GM12878 (cell line): ENCODE data around the gene KAZN. TPM values are rescaled to one million over a fixed set of nuclear protein-coding genes. Genes with fewer than 3 reads are reported as not detected.

Source experiments
- ATAC-seq: fragments of 200-7000 bp; cut with Tn5 transposase; 3 replicates; pipeline ENCODE4 v1.9.1; 2020; ENCODE audit warnings: mild to moderate bottlenecking, moderate library complexity
- BruUV-seq: library from RNA; stranded (reverse); fragments of 400-500 nt; replicated peaks from 2 replicates; lab custom pipeline; 2021; lab: Mats Ljungman, UMichigan
- CTCF ChIA-PET: fragments of 300-600 bp; sonication (Branson Sonifier 250); formaldehyde crosslinking; extraction: SDS; loops from one replicate; lab custom pipeline; 2021; ENCODE audit warnings: inconsistent platforms; lab: Yijun Ruan, JAX
- POLR2A ChIA-PET: fragments of 350-600 bp; formaldehyde crosslinking; extraction: SDS; loops from one replicate; lab custom pipeline; 2021; ENCODE audit warnings: inconsistent platforms; lab: Charles Lee
- RAD21 ChIA-PET: fragments of 300-600 bp; sonication (Branson Sonifier 250); formaldehyde crosslinking; loops from one replicate; lab custom pipeline; 2023; ENCODE audit warnings: antibody characterized with exemption; ENCODE audit not compliant: unreplicated experiment; lab: Charles Lee
- SMC1A ChIA-PET: fragments of 300-600 bp; sonication (Branson Sonifier 250); formaldehyde crosslinking; loops from one replicate; lab custom pipeline; 2023; ENCODE audit not compliant: unreplicated experiment, uncharacterized antibody; lab: Charles Lee
- DNase-seq: peaks from one replicate; pipeline ENCODE4 v3.0.0-alpha.2; 2011; ENCODE audit warnings: low read depth, low spot score
- FAIRE-seq: peaks from 3 replicates; lab custom pipeline; 2011; peaks lifted over from hg19 to GRCh38; lab: Jason Lieb, UNC
- H2AFZ ChIP-seq: 2 replicates; pipeline ENCODE4 v1.6.0; 2011; ENCODE audit warnings: low read depth, low read length, control low read depth; ENCODE audit not compliant: control insufficient read depth
- H3K27ac ChIP-seq: 2 replicates; pipeline ENCODE4 v1.5.1; 2011; ENCODE audit warnings: control low read depth; ENCODE audit not compliant: control insufficient read depth, insufficient read depth
- H3K27me3 ChIP-seq, 2 experiments: replicated peaks in 1 of 2; 2 replicates each; pipeline versions ENCODE4 v1.6.0 to v1.6.1; 2011; ENCODE audit warnings: low read length in 1 of 2; ENCODE audit not compliant: control insufficient read depth in 2 of 2, insufficient read depth in 2 of 2
- H3K36me3 ChIP-seq, 2 experiments: 2 replicates each; pipeline ENCODE4 v1.5.1; 2011; ENCODE audit warnings: low read length in 1 of 2; ENCODE audit not compliant: control insufficient read depth in 2 of 2, insufficient read depth in 2 of 2
- H3K4me1 ChIP-seq: 2 replicates; pipeline ENCODE4 v1.6.1; 2011; ENCODE audit warnings: mild to moderate bottlenecking, low read length, moderate library complexity, mixed read lengths; ENCODE audit not compliant: control insufficient read depth, insufficient read depth
- H3K4me2 ChIP-seq: 2 replicates; pipeline ENCODE4 v1.6.0; 2011; ENCODE audit warnings: control low read depth; ENCODE audit not compliant: control insufficient read depth, insufficient read depth
- H3K4me3 ChIP-seq: fragments of 200-600 bp; sonication (generic); 2 replicates; pipeline ENCODE4 v1.5.1; 2016
- H3K79me2 ChIP-seq: 2 replicates; pipeline ENCODE4 v1.6.0; 2011; ENCODE audit warnings: low read length; ENCODE audit not compliant: control insufficient read depth, insufficient read depth
- H3K9ac ChIP-seq: 2 replicates; pipeline ENCODE4 v1.8.0; 2011; ENCODE audit warnings: low read length, control low read depth, mixed read lengths; ENCODE audit not compliant: control insufficient read depth, insufficient read depth
- H3K9me3 ChIP-seq: replicated peaks from 3 replicates; pipeline ENCODE4 v1.5.1; 2011; ENCODE audit warnings: mild to moderate bottlenecking, low read length; ENCODE audit not compliant: control insufficient read depth, insufficient read depth
- H4K20me1 ChIP-seq: 2 replicates; pipeline ENCODE4 v1.6.0; 2011; ENCODE audit not compliant: control insufficient read depth, insufficient read depth
- ASH2L ChIP-seq: fragments of 300-600, 200-600 bp; sonication (generic); IDR thresholded peaks from 2 replicates; pipeline ENCODE4 v1.6.1; 2017; ENCODE audit warnings: low read depth, mild to moderate bottlenecking, borderline replicate concordance
- EGR1 ChIP-seq, 2 experiments: IDR thresholded peaks; 1 replicate in 1 of 2; 2 replicates in 1 of 2; pipeline ENCODE4 v1.6.1; 2011 to 2012; ENCODE audit warnings: low read depth in 2 of 2, low read length in 2 of 2, borderline replicate concordance in 1 of 2, mild to moderate bottlenecking in 1 of 2, moderate library complexity in 1 of 2
- ELK1 ChIP-seq: IDR thresholded peaks from 2 replicates; pipeline ENCODE4 v1.6.1; 2012; ENCODE audit warnings: low read depth, low read length, improper control_type of control experiment
- IKZF1 ChIP-seq: fragments of 450-650 bp; conservative IDR thresholded peaks from 2 replicates; pipeline ENCODE4 v1.6.1; 2017; ENCODE audit warnings: antibody characterized with exemption, mild to moderate bottlenecking
- IRF5 ChIP-seq: fragments of 450-650 bp; IDR thresholded peaks from 2 replicates; pipeline ENCODE4 v1.6.1; 2017; ENCODE audit warnings: borderline replicate concordance
- MTA3 ChIP-seq: IDR thresholded peaks from 2 replicates; pipeline ENCODE4 v1.6.1; 2012; ENCODE audit warnings: low read length, inconsistent platforms, borderline replicate concordance
- RBBP5 ChIP-seq: fragments of 200-600 bp; sonication (generic); conservative IDR thresholded peaks from 2 replicates; pipeline ENCODE4 v1.6.1; 2016
- STAT3 ChIP-seq: IDR thresholded peaks from 2 replicates; pipeline ENCODE4 v1.6.1; 2011; ENCODE audit warnings: low read depth, low read length, improper control_type of control experiment
- TCF12 ChIP-seq: IDR thresholded peaks from 2 replicates; pipeline ENCODE4 v1.6.1; 2011; ENCODE audit warnings: low read depth, mild to moderate bottlenecking, low read length
- ZNF217 ChIP-seq: fragments of 450-650 bp; IDR thresholded peaks from 2 replicates; pipeline ENCODE4 v1.6.1; 2017; ENCODE audit warnings: antibody characterized with exemption, mild to moderate bottlenecking
- ZZZ3 ChIP-seq: IDR thresholded peaks from 2 replicates; pipeline ENCODE4 v1.6.1; 2011; ENCODE audit warnings: low read depth; ENCODE audit not compliant: control insufficient read depth, insufficient read length
- WGBS: methylation state at CpG from one replicate; pipeline ENCODE4 v1.1.6; 2016; ENCODE audit warnings: low lambda C conversion rate; ENCODE audit not compliant: insufficient replicate concordance, insufficient coverage; ENCODE audit errors: missing lambda C conversion rate; 5-methylcytosine and 5-hydroxymethylcytosine counted together
- in situ Hi-C: fragments of 300-500 bp; cut with MboI; formaldehyde crosslinking; loops from 9 replicates; pipeline ENCODE4 v1.14.3; 2018; ENCODE audit warnings: mixed read lengths
- intact Hi-C: fragments of 100-400 bp; cut with micrococcal nuclease; formaldehyde crosslinking; loops from one replicate; pipeline ENCODE4 v1.14.2; 2022; ENCODE audit not compliant: unreplicated experiment
- polyA plus RNA-seq, 11 experiments: library from polyadenylated mRNA; depleted of rRNA in 4 of 11; unstranded in 6 of 11; stranded (reverse) in 5 of 11; fragments of >200 nt; fragmentation: Nextera tagmentation in 4 of 11; fragmentation: Illumina TruSeq in 1 of 11; extraction: Ambion mirVana in 4 of 11; extraction: Trizol in 1 of 11; gene quantifications; 1 replicate in 1 of 11; 2 replicates in 10 of 11; pipeline versions ENCODE4 v1.2.1 to v1.2.3, GENCODE V29; 2011 to 2016; ENCODE audit warnings: inconsistent platforms in 2 of 11, missing spikeins in 2 of 11, low read depth in 1 of 11
- total RNA-seq, 4 experiments: library from RNA; depleted of rRNA in 3 of 4; stranded (reverse); fragments of >200 nt in 3 of 4; fragmentation: Illumina TruSeq in 1 of 4; extraction: Trizol in 1 of 4; gene quantifications; 2 replicates each; pipeline versions ENCODE4 v1.2.1 to v1.2.3, GENCODE V29; 2013 to 2021
- TF ChIP-seq, protein P1 (sequence below): fragments of 450-650 bp; IDR thresholded peaks from 2 replicates; pipeline ENCODE4 v1.6.1; 2018; ENCODE audit warnings: borderline replicate concordance, mild to moderate bottlenecking; ENCODE audit not compliant: partially characterized antibody

Gene KAZN
- total and polyA plus RNA-seq, 10 of the 15 experiments (the other 5 are each of a cell fraction or from before 2014, with no cell fraction given), result 0.72 to 4.0 (median 1.2) TPM

GRCh38 chr1:15004396-15004795 lies 405.9 kb downstream of the KAZN start:
- H3K4me1 ChIP-seq, result no peaks in the 10 kb centered on the region
- FAIRE-seq, result no peak
- in situ Hi-C loops (no loop called here), intact Hi-C loops (no loop called here)
- H3K9me3 ChIP-seq, result no peaks in the 10 kb centered on the region
- RAD21 ChIA-PET, result no interaction called here
- no peak overlapping the region for H3K27ac ChIP-seq
- H3K36me3 ChIP-seq, result no peaks in the 10 kb centered on the region
- no peak overlapping the region for H2AFZ ChIP-seq
- no peak for ATAC-seq
- POLR2A ChIA-PET, result no interaction called here
- 9% methylated on average over 4 of the region's 4 CpGs for WGBS
- BruUV-seq, result no TSS peak
- TF ChIP-seq EGR1 (IDR thresholded peaks at IDR 0.05; ENCODE audit: borderline replicate concordance in 1 of 2, low read depth in 2 of 2, low read length in 2 of 2), result no peak
- TF ChIP-seq RBBP5, result no peak
- no peak for TF ChIP-seq MTA3
- no peaks in the 10 kb centered on the region for H4K20me1 ChIP-seq
- H3K27me3 ChIP-seq, result no peaks in the 10 kb centered on the region
- SMC1A ChIA-PET, result no interaction called here
- no peak overlapping the region for H3K9ac ChIP-seq
- DNase-seq, result peak; percentile 0
- H3K4me3 ChIP-seq, result no peak overlapping the region
- CTCF ChIA-PET, result no interaction called here
- H3K79me2 ChIP-seq, result no peaks in the 10 kb centered on the region
- no peak overlapping the region for H3K4me2 ChIP-seq

- Histone ChIP-seq H3K4me2 (no peak overlapping the region), H2AFZ (no peak overlapping the region), H3K36me3 (no peaks in the 10 kb centered on the region), H3K27me3 (no peaks in the 10 kb centered on the region), H3K4me1 (no peaks in the 10 kb centered on the region), H4K20me1 (no peaks in the 10 kb centered on the region), H3K27ac (no peak overlapping the region), H3K79me2 (no peaks in the 10 kb centered on the region), H3K4me3 (no peak overlapping the region), H3K9me3 (no peaks in the 10 kb centered on the region), H3K9ac (no peak overlapping the region)
- no peak for ATAC-seq
- SMC1A ChIA-PET, result no interaction called here
- RAD21 ChIA-PET, result no interaction called here
- CTCF ChIA-PET, result no interaction called here
- in situ Hi-C loops (no loop called here), intact Hi-C loops (no loop called here)
- FAIRE-seq, result no peak
- DNase-seq, result no peak
- no TSS peak for BruUV-seq
- WGBS, result 18% methylated on average over 7 of the region's 7 CpGs
- POLR2A ChIA-PET, result no interaction called here
- no peak for TF ChIP-seq STAT3
- TF ChIP-seq ELK1, result no peak
- no peak for TF ChIP-seq IKZF1
- TF ChIP-seq ZZZ3, result no peak
- no peak for TF ChIP-seq ZNF217
- TF ChIP-seq IRF5, result no peak
- TF ChIP-seq, protein P1, sequence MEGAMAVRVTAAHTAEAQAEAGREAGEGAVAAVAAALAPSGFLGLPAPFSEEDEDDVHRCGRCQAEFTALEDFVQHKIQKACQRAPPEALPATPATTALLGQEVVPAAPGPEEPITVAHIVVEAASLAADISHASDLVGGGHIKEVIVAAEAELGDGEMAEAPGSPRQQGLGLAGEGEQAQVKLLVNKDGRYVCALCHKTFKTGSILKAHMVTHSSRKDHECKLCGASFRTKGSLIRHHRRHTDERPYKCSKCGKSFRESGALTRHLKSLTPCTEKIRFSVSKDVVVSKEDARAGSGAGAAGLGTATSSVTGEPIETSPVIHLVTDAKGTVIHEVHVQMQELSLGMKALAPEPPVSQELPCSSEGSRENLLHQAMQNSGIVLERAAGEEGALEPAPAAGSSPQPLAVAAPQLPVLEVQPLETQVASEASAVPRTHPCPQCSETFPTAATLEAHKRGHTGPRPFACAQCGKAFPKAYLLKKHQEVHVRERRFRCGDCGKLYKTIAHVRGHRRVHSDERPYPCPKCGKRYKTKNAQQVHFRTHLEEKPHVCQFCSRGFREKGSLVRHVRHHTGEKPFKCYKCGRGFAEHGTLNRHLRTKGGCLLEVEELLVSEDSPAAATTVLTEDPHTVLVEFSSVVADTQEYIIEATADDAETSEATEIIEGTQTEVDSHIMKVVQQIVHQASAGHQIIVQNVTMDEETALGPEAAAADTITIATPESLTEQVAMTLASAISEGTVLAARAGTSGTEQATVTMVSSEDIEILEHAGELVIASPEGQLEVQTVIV, result no peak
- TF ChIP-seq TCF12, result no peak
- no peak for TF ChIP-seq ASH2L
Measured at GRCh38 chr1:15005116-15005515, 406.6 kb downstream of the KAZN start.
